Trophoblast cell (in vitro differentiated cells and primary cell): ENCODE data around the gene AUTS2.

ENCODE experiments used
- DNase-seq, 2 donors: peaks; one replicate each; pipeline ENCODE4 v3.0.0-alpha.2; 2016
- H2AFZ ChIP-seq: 2 replicates; pipeline ENCODE4 v1.6.1; 2013; ENCODE audit warnings: low read length, moderate library complexity, mild to moderate bottlenecking; ENCODE audit not compliant: insufficient read depth, poor library complexity
- H2AK5ac ChIP-seq: 2 replicates; pipeline ENCODE4 v1.6.1; 2013; ENCODE audit warnings: mild to moderate bottlenecking, low read length
- H2BK120ac ChIP-seq: 2 replicates; pipeline ENCODE4 v1.6.1; 2013; ENCODE audit warnings: low read length, mild to moderate bottlenecking, moderate library complexity; ENCODE audit not compliant: insufficient read depth, poor library complexity
- H2BK12ac ChIP-seq: 2 replicates; pipeline ENCODE4 v1.6.1; 2013; ENCODE audit warnings: mild to moderate bottlenecking, low read length, moderate library complexity
- H2BK5ac ChIP-seq: 2 replicates; pipeline ENCODE4 v1.6.1; 2013; ENCODE audit warnings: low read length, low read depth, moderate library complexity, mild to moderate bottlenecking; ENCODE audit not compliant: poor library complexity
- H3K14ac ChIP-seq: 2 replicates; pipeline ENCODE4 v1.6.1; 2013; ENCODE audit warnings: mild to moderate bottlenecking, low read length
- H3K18ac ChIP-seq: 2 replicates; pipeline ENCODE4 v1.6.1; 2013; ENCODE audit warnings: mild to moderate bottlenecking, low read length
- H3K23ac ChIP-seq: 2 replicates; pipeline ENCODE4 v1.6.1; 2013; ENCODE audit warnings: low read length
- H3K27ac ChIP-seq: 2 replicates; pipeline ENCODE4 v1.5.1; 2013; ENCODE audit warnings: low read depth, mild to moderate bottlenecking, inconsistent platforms, low read length, moderate library complexity
- H3K27me3 ChIP-seq: 2 replicates; pipeline ENCODE4 v1.6.1; 2013; ENCODE audit warnings: inconsistent platforms, mild to moderate bottlenecking, low read length, moderate library complexity; ENCODE audit not compliant: insufficient read depth
- H3K36me3 ChIP-seq, 2 experiments: 1 replicate in 1 of 2; 2 replicates in 1 of 2; pipeline ENCODE4 v1.6.1; 2013; ENCODE audit warnings: low read length in 2 of 2, mild to moderate bottlenecking in 2 of 2, moderate library complexity in 1 of 2; ENCODE audit not compliant: insufficient read depth in 2 of 2, control insufficient read depth in 1 of 2
- H3K4ac ChIP-seq: 2 replicates; pipeline ENCODE4 v1.6.1; 2013; ENCODE audit warnings: low read depth, mild to moderate bottlenecking, low read length, moderate library complexity
- H3K4me1 ChIP-seq, 2 experiments: 1 replicate in 1 of 2; 2 replicates in 1 of 2; pipeline ENCODE4 v1.6.1; 2013; ENCODE audit warnings: low read length in 2 of 2, mild to moderate bottlenecking in 2 of 2, moderate library complexity in 1 of 2; ENCODE audit not compliant: insufficient read depth in 2 of 2, control insufficient read depth in 1 of 2
- H3K4me2 ChIP-seq: 2 replicates; pipeline ENCODE4 v1.6.1; 2013; ENCODE audit warnings: inconsistent platforms, mild to moderate bottlenecking, low read length, moderate library complexity
- H3K4me3 ChIP-seq: 2 replicates; pipeline ENCODE4 v1.5.1; 2013; ENCODE audit warnings: mild to moderate bottlenecking, low read depth, low read length, inconsistent platforms
- H3K79me1 ChIP-seq: one replicate; pipeline ENCODE4 v1.6.1; 2013; ENCODE audit warnings: low read length
- H3K79me2 ChIP-seq: 2 replicates; pipeline ENCODE4 v1.6.1; 2013; ENCODE audit warnings: low read length, mild to moderate bottlenecking; ENCODE audit not compliant: control insufficient read depth, insufficient read depth, poor library complexity
- H3K9ac ChIP-seq: 2 replicates; pipeline ENCODE4 v1.6.1; 2013; ENCODE audit warnings: mild to moderate bottlenecking, low read length
- H3K9me3 ChIP-seq: 2 replicates; pipeline ENCODE4 v1.6.1; 2013; ENCODE audit warnings: low read depth, mild to moderate bottlenecking, control low read depth, inconsistent platforms, low read length; ENCODE audit not compliant: insufficient read depth
- H4K12ac ChIP-seq: 2 replicates; pipeline ENCODE4 v1.6.1; 2013; ENCODE audit warnings: low read depth, mild to moderate bottlenecking, low read length, moderate library complexity
- H4K8ac ChIP-seq: 2 replicates; pipeline ENCODE4 v1.6.1; 2013; ENCODE audit warnings: low read depth, mild to moderate bottlenecking, low read length, moderate library complexity
- H4K91ac ChIP-seq: one replicate; pipeline ENCODE4 v1.6.1; 2013; ENCODE audit warnings: low read depth, mild to moderate bottlenecking, low read length, moderate library complexity
- WGBS: extraction: QIAGEN DNeasy Blood & Tissue Kit; methylation state at CpG from one replicate; pipeline ENCODE4 v1.1.7; 2013; ENCODE audit warnings: missing lambda C conversion rate; ENCODE audit not compliant: insufficient read length, insufficient coverage; ENCODE audit errors: extremely low coverage; 5-methylcytosine and 5-hydroxymethylcytosine counted together

Gene AUTS2

DNA sequence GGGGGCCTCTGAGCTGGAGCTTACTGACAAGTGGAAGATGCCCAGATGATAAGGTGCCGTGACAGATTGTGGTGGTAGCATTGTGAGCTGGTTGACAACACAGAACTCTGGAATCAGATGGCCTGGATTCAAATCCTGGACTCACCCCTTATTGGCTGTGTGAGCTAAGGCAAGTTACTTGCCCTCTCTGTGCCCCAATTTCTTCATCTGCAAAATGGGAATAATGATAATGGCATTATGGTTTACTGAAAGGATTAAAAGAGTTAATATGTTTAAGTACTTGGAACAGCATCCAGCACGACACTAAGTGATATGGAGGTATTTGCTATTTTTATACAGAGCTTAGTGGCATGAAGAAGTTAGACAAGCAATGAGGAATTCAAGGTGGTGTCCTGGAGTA, 1067.7 kb downstream of the AUTS2 start:
- Histone ChIP-seq H3K4me1 (no peaks in the 10 kb centered on the region), H3K18ac (no peak overlapping the region), H4K91ac (no peak overlapping the region), H3K36me3 (no peaks in the 10 kb centered on the region), H3K4me3 (no peak overlapping the region), H2AK5ac (no peak overlapping the region), H3K9me3 (no peaks in the 10 kb centered on the region), H4K12ac (no peak overlapping the region), H3K9ac (no peak overlapping the region), H2BK12ac (no peak overlapping the region), H3K79me1 (no peaks in the 10 kb centered on the region), H3K23ac (no peak overlapping the region), H4K8ac (no peak overlapping the region), H2BK120ac (no peak overlapping the region), H3K27ac (no peak overlapping the region), H3K14ac (no peak overlapping the region), H2AFZ (no peak overlapping the region), H3K4me2 (no peak overlapping the region), H3K27me3 (no peaks in the 10 kb centered on the region), H3K79me2 (no peaks in the 10 kb centered on the region), H2BK5ac (no peak overlapping the region), H3K4ac (no peak overlapping the region)
- no peak for DNase-seq
- WGBS: no CpG with 5 or more reads among the region's 2 CpGs

DNA sequence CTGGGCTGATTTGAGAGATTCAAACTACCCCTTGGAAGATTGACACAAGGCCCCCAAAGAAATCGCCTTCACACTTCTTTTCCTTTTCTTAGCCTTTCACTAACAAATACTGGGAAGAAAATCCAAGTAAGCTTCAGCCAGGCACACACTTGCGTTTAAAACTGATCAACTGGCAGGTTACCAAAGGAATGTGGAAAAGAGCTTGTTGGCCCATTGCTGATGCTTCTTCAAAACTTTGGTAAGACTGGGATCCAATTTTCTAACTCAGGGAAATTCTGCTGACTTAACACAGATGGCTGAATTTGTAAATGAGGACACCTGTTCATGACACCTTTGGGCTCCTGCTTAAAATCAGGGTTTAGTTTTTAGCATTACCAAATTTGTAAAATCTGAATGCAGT, 1069.1 kb downstream of the AUTS2 start:
- no peaks in the 10 kb centered on the region for H3K27me3 ChIP-seq
- WGBS: no CpG with 5 or more reads among the region's 2 CpGs

DNA sequence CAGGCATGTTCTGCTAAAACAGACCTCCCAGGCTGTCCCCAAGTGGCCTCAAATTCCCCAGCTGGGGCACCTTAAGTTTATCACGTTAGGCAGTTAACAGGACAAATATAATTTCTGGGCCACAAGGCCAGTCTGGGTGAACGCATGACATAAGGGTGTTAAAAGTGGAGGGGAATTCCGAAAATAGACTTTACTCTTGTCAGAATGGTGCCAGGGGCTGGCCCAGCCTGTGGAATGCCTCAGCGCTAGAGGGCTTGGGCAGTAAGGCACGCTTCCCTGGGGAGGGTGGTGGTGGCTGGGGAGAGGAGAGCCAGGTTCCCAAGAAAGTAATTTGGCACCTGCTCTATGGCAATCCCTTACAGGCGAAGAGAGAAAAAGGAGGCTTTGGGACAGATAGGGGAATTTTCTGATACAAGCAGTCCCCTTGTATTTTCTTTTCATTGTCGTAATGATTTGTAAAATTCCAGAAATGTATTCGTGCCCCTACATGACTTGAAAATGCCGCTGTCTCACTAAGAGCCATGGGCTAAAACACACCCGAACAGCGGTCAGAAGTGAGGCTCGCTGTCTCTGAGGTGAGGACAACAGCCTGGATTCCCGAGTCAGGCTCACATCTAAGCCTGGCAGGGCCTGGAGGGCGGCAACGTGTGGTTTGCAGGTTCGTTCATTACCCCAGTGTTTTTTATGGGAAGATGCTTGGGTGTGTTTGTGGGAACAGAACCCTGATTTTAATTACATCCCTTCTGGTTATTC, 1070.5 kb downstream of the AUTS2 start:
- Histone ChIP-seq H4K91ac (no peak overlapping the region), H3K79me1 (no peaks in the 10 kb centered on the region), H2BK12ac (no peak overlapping the region), H3K4me3 (no peak overlapping the region), H2BK120ac (no peak overlapping the region), H3K27me3 (no peaks in the 10 kb centered on the region), H2AK5ac (no peak overlapping the region), H3K4me2 (no peak overlapping the region), H4K8ac (no peak overlapping the region), H3K14ac (no peak overlapping the region), H2BK5ac (no peak overlapping the region), H4K12ac (no peak overlapping the region), H3K4ac (no peak overlapping the region), H3K27ac (no peak overlapping the region), H3K18ac (no peak overlapping the region), H3K4me1 (no peaks in the 10 kb centered on the region), H3K79me2 (no peaks in the 10 kb centered on the region), H3K9me3 (no peaks in the 10 kb centered on the region), H3K36me3 (no peaks in the 10 kb centered on the region), H3K9ac (no peak overlapping the region), H3K23ac (no peak overlapping the region), H2AFZ (no peak overlapping the region)
- no CpG with 5 or more reads among the region's 16 CpGs for WGBS
- DNase-seq: no peak

More for the DNA sequence above, 1069.1 kb downstream of the AUTS2 start:
- H3K36me3 ChIP-seq: no peaks in the 10 kb centered on the region
- H3K4me1 ChIP-seq: no peaks in the 10 kb centered on the region
- H3K14ac ChIP-seq: no peak overlapping the region
- DNase-seq: no peak
- no peak overlapping the region for H4K8ac ChIP-seq
- no peak overlapping the region for H2BK12ac ChIP-seq
- no peak overlapping the region for H2AK5ac ChIP-seq
- no peak overlapping the region for H3K27ac ChIP-seq
- no peak overlapping the region for H4K12ac ChIP-seq
- no peaks in the 10 kb centered on the region for H3K79me2 ChIP-seq
- no peak overlapping the region for H4K91ac ChIP-seq
- H3K23ac ChIP-seq: no peak overlapping the region
- no peak overlapping the region for H2BK5ac ChIP-seq
- H2AFZ ChIP-seq: no peak overlapping the region
- no peaks in the 10 kb centered on the region for H3K9me3 ChIP-seq
- H2BK120ac ChIP-seq: no peak overlapping the region
- no peak overlapping the region for H3K4me2 ChIP-seq
- no peak overlapping the region for H3K4me3 ChIP-seq
- no peak overlapping the region for H3K9ac ChIP-seq
- H3K79me1 ChIP-seq: no peaks in the 10 kb centered on the region
- no peak overlapping the region for H3K18ac ChIP-seq
- H3K4ac ChIP-seq: no peak overlapping the region

DNA sequence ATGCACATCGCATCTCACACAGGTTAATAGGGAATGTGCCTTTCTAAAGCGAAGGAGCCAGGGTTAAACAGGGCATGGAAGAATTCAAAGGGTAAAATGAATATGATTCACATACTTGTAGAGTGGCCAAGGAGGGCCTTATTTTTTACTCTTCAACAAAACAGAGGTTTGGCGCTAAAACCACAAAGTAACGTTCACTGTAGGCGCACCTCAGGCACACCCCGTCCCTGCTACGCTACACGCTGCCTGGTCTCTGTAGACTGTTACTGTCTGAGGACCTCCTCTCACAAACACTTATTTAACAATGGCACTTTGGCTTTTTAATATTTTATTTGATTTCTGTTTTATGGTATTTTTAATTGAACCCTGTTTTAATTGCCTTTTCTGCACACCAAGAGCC, 1071.6 kb downstream of the AUTS2 start:
- no peak overlapping the region for H3K4ac ChIP-seq
- H3K4me3 ChIP-seq: no peak overlapping the region
- H3K4me1 ChIP-seq: no peaks in the 10 kb centered on the region
- H4K12ac ChIP-seq: no peak overlapping the region
- no CpG with 5 or more reads among the region's 8 CpGs for WGBS
- no peak overlapping the region for H3K4me2 ChIP-seq
- no peak overlapping the region for H2BK5ac ChIP-seq
- H2AFZ ChIP-seq: no peak overlapping the region
- H3K27ac ChIP-seq: no peak overlapping the region
- no peak overlapping the region for H3K9ac ChIP-seq
- H4K8ac ChIP-seq: no peak overlapping the region
- H3K23ac ChIP-seq: no peak overlapping the region
- H4K91ac ChIP-seq: no peak overlapping the region
- H3K79me1 ChIP-seq: peaks cover 1% of the 10 kb centered on the region
- H3K9me3 ChIP-seq: no peaks in the 10 kb centered on the region
- H3K14ac ChIP-seq: no peak overlapping the region
- no peak for DNase-seq
- H3K18ac ChIP-seq: no peak overlapping the region
- no peak overlapping the region for H2BK12ac ChIP-seq
- no peaks in the 10 kb centered on the region for H3K27me3 ChIP-seq
- no peak overlapping the region for H2BK120ac ChIP-seq
- H3K36me3 ChIP-seq: no peaks in the 10 kb centered on the region
- no peaks in the 10 kb centered on the region for H3K79me2 ChIP-seq
- no peak overlapping the region for H2AK5ac ChIP-seq
